ENCODE data around the gene PRPH. TPM values are rescaled to one million over a fixed set of nuclear protein-coding genes. Genes with fewer than 3 reads are reported as not detected.

Gene PRPH
- total RNA-seq, 1 donor from 2014 or later = 0.38 TPM

GRCh38 chr12:49328816-49329215, 33.9 kb downstream of the PRPH start:
- TF ChIP-seq CTCF (IDR thresholded peaks at IDR 0.05; ENCODE audit: unreplicated experiment) = no peak
- no peak for DNase-seq (ENCODE audit: low spot score in 2 of 2, unreplicated experiment in 2 of 2)
- Mint-ChIP-seq H3K36me3 (peaks cover 7% of the 10 kb centered on the region), H3K4me1 (peaks cover 13% of the 10 kb centered on the region), H3K27me3 (ENCODE audit: low read depth) (no peaks in the 10 kb centered on the region), H3K4me3 (no peak overlapping the region), H3K9me3 (no peaks in the 10 kb centered on the region), H3K27ac (no peak overlapping the region)

GRCh38 chr12:49330032-49330619, 35.2 kb downstream of the PRPH start:
- no peak for TF ChIP-seq CTCF (IDR thresholded peaks at IDR 0.05; ENCODE audit: unreplicated experiment)

GRCh38 chr12:49330631-49331379, 35.9 kb downstream of the PRPH start:
- Mint-ChIP-seq H3K4me3 (no peak overlapping the region), H3K9me3 (no peaks in the 10 kb centered on the region), H3K4me1 (peaks cover 10% of the 10 kb centered on the region), H3K36me3 (peaks cover 7% of the 10 kb centered on the region), H3K27me3 (ENCODE audit: low read depth) (peaks cover 16% of the 10 kb centered on the region), H3K27ac (no peak overlapping the region)
- DNase-seq (ENCODE audit: low spot score in 2 of 2, unreplicated experiment in 2 of 2) = no peak
- TF ChIP-seq CTCF (IDR thresholded peaks at IDR 0.05; ENCODE audit: unreplicated experiment) = no peak

More at GRCh38 chr12:49330032-49330619, 35.2 kb downstream of the PRPH start:
- Mint-ChIP-seq H3K4me1 (peaks cover 10% of the 10 kb centered on the region), H3K27ac (no peak overlapping the region), H3K4me3 (no peak overlapping the region), H3K9me3 (no peaks in the 10 kb centered on the region), H3K27me3 (ENCODE audit: low read depth) (peaks cover 9% of the 10 kb centered on the region), H3K36me3 (peaks cover 7% of the 10 kb centered on the region)
- no peak for DNase-seq (ENCODE audit: low spot score in 2 of 2, unreplicated experiment in 2 of 2)

GRCh38 chr12:49331380-49332222, 36.7 kb downstream of the PRPH start:
- Mint-ChIP-seq H3K4me1 (peaks cover 10% of the 10 kb centered on the region), H3K36me3 (peaks cover 7% of the 10 kb centered on the region), H3K27ac (peak overlapping the region; percentile 51), H3K9me3 (no peaks in the 10 kb centered on the region), H3K4me3 (no peak overlapping the region), H3K27me3 (ENCODE audit: low read depth) (peaks cover 20% of the 10 kb centered on the region)
- peak in 1 of 2 experiments; percentile 74 for DNase-seq (ENCODE audit: low spot score in 2 of 2, unreplicated experiment in 2 of 2)
- peak; percentile 62 for TF ChIP-seq CTCF (IDR thresholded peaks at IDR 0.05; ENCODE audit: unreplicated experiment)

- no peaks in the 10 kb centered on the region for H3K9me3 Mint-ChIP-seq
- H3K4me3 Mint-ChIP-seq = no peak overlapping the region
- peaks cover 18% of the 10 kb centered on the region for H3K4me1 Mint-ChIP-seq
- no peak for DNase-seq (ENCODE audit: low spot score in 2 of 2, unreplicated experiment in 2 of 2)
- H3K27ac Mint-ChIP-seq = no peak overlapping the region
- TF ChIP-seq CTCF (IDR thresholded peaks at IDR 0.05; ENCODE audit: unreplicated experiment) = no peak
- H3K27me3 Mint-ChIP-seq (ENCODE audit: low read depth) = peaks cover 28% of the 10 kb centered on the region
- peaks cover 6% of the 10 kb centered on the region for H3K36me3 Mint-ChIP-seq
These were observed 37.5 kb downstream of the PRPH start for GRCh38 chr12:49332441-49332861.

All from mesothelial cell of epicardium (in vitro differentiated cells).